KMS-11 (cell line): ENCODE measurements around the gene NT5DC2.

Experiments used
- H2AFZ ChIP-seq: fragments of 200-600 bp; sonication (generic); 2 replicates; pipeline ENCODE4 v1.6.1; 2016; ENCODE audit warnings: antibody characterized with exemption, mixed run types, low read depth
- H3K27ac ChIP-seq: fragments of 200-600 bp; sonication (generic); 2 replicates; pipeline ENCODE4 v1.6.1; 2016; ENCODE audit warnings: mild to moderate bottlenecking, mixed run types
- H3K27me3 ChIP-seq: fragments of 200-600 bp; sonication (generic); 2 replicates; pipeline ENCODE4 v1.6.1; 2017; ENCODE audit warnings: mild to moderate bottlenecking, low read depth, mixed run types, moderate library complexity; ENCODE audit not compliant: insufficient read depth
- H3K36me3 ChIP-seq: fragments of 200-600 bp; sonication (generic); 2 replicates; pipeline ENCODE4 v1.6.1; 2017; ENCODE audit warnings: mild to moderate bottlenecking, mixed run types; ENCODE audit not compliant: insufficient read depth
- H3K4me1 ChIP-seq: fragments of 200-600 bp; sonication (generic); 2 replicates; pipeline ENCODE4 v1.6.1; 2016; ENCODE audit warnings: mild to moderate bottlenecking, low read depth, mixed run types; ENCODE audit not compliant: poor library complexity, severe bottlenecking
- H3K4me2 ChIP-seq: fragments of 200-600 bp; sonication (generic); 2 replicates; pipeline ENCODE4 v1.7.0; 2016; ENCODE audit warnings: mild to moderate bottlenecking, mixed run types
- H3K4me3 ChIP-seq: fragments of 200-600 bp; sonication (generic); IDR thresholded peaks from 2 replicates; pipeline ENCODE4 v1.6.1; 2017; ENCODE audit warnings: low read depth, low read length, mixed read lengths; ENCODE audit not compliant: insufficient read depth
- H3K79me2 ChIP-seq: fragments of 200-600 bp; sonication (generic); 2 replicates; pipeline ENCODE4 v1.6.1; 2016; ENCODE audit warnings: low read depth, mixed run types; ENCODE audit not compliant: insufficient read depth
- H3K9ac ChIP-seq: fragments of 200-600 bp; sonication (generic); 2 replicates; pipeline ENCODE4 v1.6.1; 2016; ENCODE audit warnings: mild to moderate bottlenecking, mixed run types
- H4K20me1 ChIP-seq: fragments of 200-600 bp; sonication (generic); 2 replicates; pipeline ENCODE4 v1.6.1; 2016; ENCODE audit warnings: mild to moderate bottlenecking, mixed run types; ENCODE audit not compliant: insufficient read depth
- CTCF ChIP-seq: fragments of 200-600 bp; sonication (generic); conservative IDR thresholded peaks from 2 replicates; pipeline ENCODE4 v1.6.1; 2017; ENCODE audit warnings: low read depth, mild to moderate bottlenecking, antibody characterized with exemption, low read length, moderate library complexity, mixed read lengths

Gene NT5DC2

GRCh38 chr3:52557011-52557960 lies 23.6 kb upstream of the NT5DC2 start:
- H4K20me1 ChIP-seq = no peaks in the 10 kb centered on the region
- no peak overlapping the region for H3K4me3 ChIP-seq
- TF ChIP-seq CTCF = no peak
- no peaks in the 10 kb centered on the region for H3K79me2 ChIP-seq
- no peaks in the 10 kb centered on the region for H3K4me1 ChIP-seq
- no peaks in the 10 kb centered on the region for H3K36me3 ChIP-seq
- H3K27me3 ChIP-seq = no peaks in the 10 kb centered on the region
- H2AFZ ChIP-seq = no peak overlapping the region
- no peak overlapping the region for H3K27ac ChIP-seq
- H3K9ac ChIP-seq = no peak overlapping the region
- H3K4me2 ChIP-seq = no peak overlapping the region

GRCh38 chr3:52555056-52555455 lies 21.4 kb upstream of the NT5DC2 start:
- H3K4me1 ChIP-seq = no peaks in the 10 kb centered on the region
- no peaks in the 10 kb centered on the region for H3K36me3 ChIP-seq
- H3K4me3 ChIP-seq = no peak overlapping the region
- no peak overlapping the region for H3K9ac ChIP-seq
- no peaks in the 10 kb centered on the region for H3K27me3 ChIP-seq
- TF ChIP-seq CTCF = no peak
- H3K4me2 ChIP-seq = no peak overlapping the region
- H4K20me1 ChIP-seq = no peaks in the 10 kb centered on the region
- H2AFZ ChIP-seq = no peak overlapping the region
- H3K79me2 ChIP-seq = no peaks in the 10 kb centered on the region
- H3K27ac ChIP-seq = no peak overlapping the region

- Histone ChIP-seq H3K27me3 (no peaks in the 10 kb centered on the region), H2AFZ (no peak overlapping the region), H3K4me1 (peaks cover 5% of the 10 kb centered on the region), H4K20me1 (no peaks in the 10 kb centered on the region), H3K9ac (no peak overlapping the region), H3K79me2 (no peaks in the 10 kb centered on the region), H3K4me2 (no peak overlapping the region), H3K27ac (no peak overlapping the region), H3K4me3 (no peak overlapping the region), H3K36me3 (no peaks in the 10 kb centered on the region)
- TF ChIP-seq CTCF = no peak
Measured at GRCh38 chr3:52554026-52554755, 20.5 kb upstream of the NT5DC2 start.

GRCh38 chr3:52552089-52552488 lies 18.4 kb upstream of the NT5DC2 start:
- TF ChIP-seq CTCF = no peak
- H4K20me1 ChIP-seq = no peaks in the 10 kb centered on the region
- H3K79me2 ChIP-seq = no peaks in the 10 kb centered on the region
- no peak overlapping the region for H3K4me3 ChIP-seq
- H3K27ac ChIP-seq = no peak overlapping the region
- no peak overlapping the region for H3K9ac ChIP-seq
- H2AFZ ChIP-seq = no peak overlapping the region
- no peaks in the 10 kb centered on the region for H3K27me3 ChIP-seq
- H3K4me2 ChIP-seq = no peak overlapping the region
- H3K4me1 ChIP-seq = peaks cover 25% of the 10 kb centered on the region
- no peaks in the 10 kb centered on the region for H3K36me3 ChIP-seq
